Astrocyte of the cerebellum (primary cell): Measurements from ENCODE around the gene ABT1.

Experiments used
- DNase-seq: peaks from one replicate; pipeline ENCODE4 v3.0.0-alpha.2; 2011; ENCODE audit warnings: low read depth
- H3K4me3 ChIP-seq: 2 replicates; pipeline ENCODE4 v1.5.1; 2011; ENCODE audit warnings: mild to moderate bottlenecking, low read depth, low read length, moderate library complexity
- CTCF ChIP-seq: IDR thresholded peaks from 2 replicates; pipeline ENCODE4 v1.5.1; 2012; ENCODE audit warnings: low read length, low read depth, moderate library complexity, mild to moderate bottlenecking; ENCODE audit errors: missing control alignments
- in situ Hi-C: cut with HindIII; loops from 2 replicates; pipeline ENCODE4 v1.10.0; 2017; ENCODE audit warnings: low sequenced_read_pairs

ABT1 gene

GRCh38 chr6:26571592-26572296 is 25.0 kb upstream of the ABT1 start:
- in situ Hi-C loops = no loop called here
- no peak for TF ChIP-seq CTCF
- DNase-seq = peak; percentile 60

GRCh38 chr6:26575494-26575939 is 21.2 kb upstream of the ABT1 start:
- in situ Hi-C loops = no loop called here
- no peak overlapping the region for H3K4me3 ChIP-seq
- DNase-seq = no peak
- TF ChIP-seq CTCF = no peak

More at GRCh38 chr6:26571592-26572296, 25.0 kb upstream of the ABT1 start:
- H3K4me3 ChIP-seq = peak overlapping the region; percentile 57

- peak overlapping the region; percentile 43 for H3K4me3 ChIP-seq
- no peak for DNase-seq
- TF ChIP-seq CTCF = no peak
- in situ Hi-C loops = no loop called here
Observed at GRCh38 chr6:26576407-26576843, 20.3 kb upstream of the ABT1 start.

- H3K4me3 ChIP-seq = peak overlapping the region; percentile 43
- no peak for TF ChIP-seq CTCF
- in situ Hi-C loops = no loop called here
- no peak for DNase-seq
Observed at GRCh38 chr6:26576929-26577719, 19.6 kb upstream of the ABT1 start.

GRCh38 chr6:26577720-26578072 is 19.1 kb upstream of the ABT1 start:
- no peak for DNase-seq
- in situ Hi-C loops = no loop called here
- H3K4me3 ChIP-seq = peak overlapping the region; percentile 43
- no peak for TF ChIP-seq CTCF

- no peak for DNase-seq
- no peak for TF ChIP-seq CTCF
- H3K4me3 ChIP-seq = no peak overlapping the region
- in situ Hi-C loops = no loop called here
Observed at GRCh38 chr6:26578279-26578678, 18.5 kb upstream of the ABT1 start.
